Gastrocnemius medialis (tissue), 4 donors: ENCODE measurements around the gene PRDM16. TPM values are rescaled to one million over a fixed set of nuclear protein-coding genes. Genes with fewer than 3 reads are reported as not detected.

Experiments
- ATAC-seq, 2 donors: fragments of 150-250 bp; one replicate each; pipeline ENCODE4 v1.9.1; 2016
- DNase-seq, 2 donors: peaks; one replicate each; pipeline ENCODE4 v3.0.0-alpha.2; 2019
- H3K27ac ChIP-seq, 4 donors: fragments of 200-600 bp; sonication (generic); 1 replicate in 1 of 4; 2 replicates in 3 of 4; pipeline ENCODE4 v1.5.1; 2016 to 2018; ENCODE audit warnings: mild to moderate bottlenecking in 2 of 4, moderate library complexity in 1 of 4
- H3K27me3 ChIP-seq, 3 donors: fragments of 200-600 bp; sonication (generic) in 2 of 3; 1 replicate in 1 of 3; 2 replicates in 2 of 3; pipeline versions ENCODE4 v1.5.1 to v1.6.0; 2016 to 2019; ENCODE audit warnings: mild to moderate bottlenecking in 1 of 3, moderate library complexity in 1 of 3
- H3K36me3 ChIP-seq, 2 donors: fragments of 200-600 bp; sonication (generic) in 1 of 2; one replicate each; pipeline ENCODE4 v1.5.1; 2017 to 2018
- H3K4me1 ChIP-seq, 2 donors: fragments of 200-600 bp; sonication (generic) in 1 of 2; one replicate each; pipeline ENCODE4 v1.5.1; 2016 to 2017; ENCODE audit warnings: mild to moderate bottlenecking in 2 of 2
- H3K4me3 ChIP-seq, 4 donors: fragments of 200-600 bp; sonication (generic) in 3 of 4; 1 replicate in 1 of 4; 2 replicates in 3 of 4; pipeline ENCODE4 v1.5.1; 2016 to 2019; ENCODE audit warnings: mild to moderate bottlenecking in 2 of 4
- H3K9me3 ChIP-seq, 3 donors: fragments of 200-600 bp; sonication (generic) in 2 of 3; 1 replicate in 1 of 3; 2 replicates in 2 of 3; pipeline ENCODE4 v1.5.1; 2016 to 2019
- POLR2A ChIP-seq, 2 donors: fragments of 450-650 bp; IDR thresholded peaks; one replicate each; pipeline ENCODE4 v1.6.1; 2017; ENCODE audit warnings: antibody characterized with exemption in 2 of 2, mild to moderate bottlenecking in 2 of 2, moderate library complexity in 2 of 2
- in situ Hi-C, 4 donors: fragments of 200-750 bp; cut with MboI; loops; one replicate each; pipeline versions ENCODE4 v1.15.0 to v1.8.0; 2017; ENCODE audit warnings: low sequenced_read_pairs in 4 of 4
- intact Hi-C: fragments of 100-400 bp; cut with DNase I; formaldehyde crosslinking; loops from one replicate; pipeline ENCODE4 v1.15.1; 2023; ENCODE audit warnings: low total_unique reads
- total RNA-seq, 4 donors: library from RNA; depleted of rRNA; stranded (reverse); fragments of >200 nt; gene quantifications; one replicate each; pipeline versions ENCODE4 v1.1.0 to v1.2.3, GENCODE V29; 2016
- TF ChIP-seq, protein P1 (sequence below), 5 experiments: fragments of 450-650 bp in 3 of 5; fragments of 200-600 bp in 2 of 5; sonication (generic) in 2 of 5; IDR thresholded peaks in 4 of 5; conservative IDR thresholded peaks in 1 of 5; 1 replicate in 4 of 5; 2 replicates in 1 of 5; pipeline ENCODE4 v1.5.1; 2016 to 2019; ENCODE audit warnings: antibody characterized with exemption in 5 of 5, mild to moderate bottlenecking in 3 of 5, moderate library complexity in 3 of 5

The PRDM16 gene
- total RNA-seq, 4 donors from 2014 or later: 0.03 to 0.19 (median 0.17) TPM

DNA sequence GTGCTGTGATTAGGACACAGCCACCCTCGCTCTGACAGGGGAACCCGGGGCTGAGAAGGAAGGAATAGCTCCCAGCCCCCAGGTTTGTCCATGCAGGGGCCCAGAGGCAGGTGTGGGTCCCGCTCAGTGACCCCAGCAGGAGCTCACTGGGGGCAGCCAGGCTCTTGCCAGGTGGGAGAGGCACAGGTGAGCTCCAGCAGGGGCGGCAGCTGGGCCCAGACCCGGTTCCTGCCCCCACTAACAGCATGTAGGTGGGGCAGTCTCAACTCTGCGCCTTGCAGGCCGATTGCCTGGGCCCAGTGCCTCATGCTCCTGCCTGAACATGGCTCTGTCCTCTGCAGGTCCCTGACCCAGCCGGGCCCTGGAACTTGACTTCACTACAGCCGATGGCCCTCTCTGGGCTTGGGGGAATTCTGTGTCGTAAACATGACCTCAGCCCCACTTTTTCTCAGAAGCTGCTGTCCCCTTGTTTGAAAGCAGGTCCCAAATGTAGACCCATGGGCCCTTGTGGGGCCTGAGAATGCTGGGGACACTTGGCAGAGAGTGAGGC is 127.0 kb downstream of the PRDM16 start:
- Histone ChIP-seq H3K9me3 (no peaks in the 10 kb centered on the region), H3K4me3 (no peak overlapping the region), H3K27me3 (no peaks in the 10 kb centered on the region), H3K27ac (peak overlapping the region; percentile 2 to 60 (median 48)), H3K36me3 (no peaks in the 10 kb centered on the region), H3K4me1 (no peaks in the 10 kb centered on the region)
- in situ Hi-C loops (no loop called here), intact Hi-C loops (no loop called here)
- no peak for DNase-seq
- ATAC-seq: no peak
- TF ChIP-seq, protein P1, sequence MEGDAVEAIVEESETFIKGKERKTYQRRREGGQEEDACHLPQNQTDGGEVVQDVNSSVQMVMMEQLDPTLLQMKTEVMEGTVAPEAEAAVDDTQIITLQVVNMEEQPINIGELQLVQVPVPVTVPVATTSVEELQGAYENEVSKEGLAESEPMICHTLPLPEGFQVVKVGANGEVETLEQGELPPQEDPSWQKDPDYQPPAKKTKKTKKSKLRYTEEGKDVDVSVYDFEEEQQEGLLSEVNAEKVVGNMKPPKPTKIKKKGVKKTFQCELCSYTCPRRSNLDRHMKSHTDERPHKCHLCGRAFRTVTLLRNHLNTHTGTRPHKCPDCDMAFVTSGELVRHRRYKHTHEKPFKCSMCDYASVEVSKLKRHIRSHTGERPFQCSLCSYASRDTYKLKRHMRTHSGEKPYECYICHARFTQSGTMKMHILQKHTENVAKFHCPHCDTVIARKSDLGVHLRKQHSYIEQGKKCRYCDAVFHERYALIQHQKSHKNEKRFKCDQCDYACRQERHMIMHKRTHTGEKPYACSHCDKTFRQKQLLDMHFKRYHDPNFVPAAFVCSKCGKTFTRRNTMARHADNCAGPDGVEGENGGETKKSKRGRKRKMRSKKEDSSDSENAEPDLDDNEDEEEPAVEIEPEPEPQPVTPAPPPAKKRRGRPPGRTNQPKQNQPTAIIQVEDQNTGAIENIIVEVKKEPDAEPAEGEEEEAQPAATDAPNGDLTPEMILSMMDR (IDR thresholded peaks at IDR 0.05 in 4 of 5, conservative IDR thresholded peaks at IDR 0.05 in 1 of 5): no peak
- TF ChIP-seq POLR2A (IDR thresholded peaks at IDR 0.05): no peak

DNA sequence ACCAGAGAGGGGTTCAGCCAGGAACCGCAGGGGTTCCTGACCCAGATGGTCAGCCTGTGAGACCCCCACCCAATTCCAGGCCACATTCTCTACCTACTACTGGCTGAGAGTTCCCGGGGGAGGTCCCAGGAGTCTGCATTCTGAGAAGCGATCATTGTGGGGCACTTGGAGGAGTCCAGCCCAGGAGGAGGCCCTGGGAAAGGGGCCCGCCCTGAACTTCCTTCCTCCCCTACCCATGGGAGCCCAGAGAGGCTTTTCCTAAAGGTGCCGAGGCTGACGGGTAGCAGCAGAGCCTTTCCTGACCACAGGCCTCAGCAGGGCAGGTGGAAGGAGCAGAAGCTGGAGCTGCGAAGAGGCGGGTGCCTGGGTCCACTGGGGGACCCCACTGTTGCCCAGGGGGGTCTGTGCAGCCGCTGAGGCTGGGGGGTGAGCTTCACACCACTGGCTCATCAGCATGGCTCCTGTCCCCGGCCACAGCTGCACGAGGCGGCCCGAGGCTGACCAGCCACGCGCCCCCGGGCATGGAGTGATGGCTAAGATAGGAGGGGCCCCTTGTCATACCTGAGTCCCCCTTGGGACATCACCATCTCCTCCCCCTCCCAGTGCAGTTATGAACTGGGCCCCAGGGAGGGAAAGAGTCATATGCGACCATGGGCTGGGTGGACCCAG is 127.7 kb downstream of the PRDM16 start:
- in situ Hi-C loops (no loop called here), intact Hi-C loops (no loop called here)
- H3K36me3 ChIP-seq: no peaks in the 10 kb centered on the region
- ATAC-seq (no peak), DNase-seq (no peak)
- TF ChIP-seq POLR2A (IDR thresholded peaks at IDR 0.05): no peak
- TF ChIP-seq, protein P1 (IDR thresholded peaks at IDR 0.05 in 4 of 5, conservative IDR thresholded peaks at IDR 0.05 in 1 of 5): no peak
- no peaks in the 10 kb centered on the region for H3K4me1 ChIP-seq
- H3K9me3 ChIP-seq: no peaks in the 10 kb centered on the region
- no peaks in the 10 kb centered on the region for H3K27me3 ChIP-seq
- no peak overlapping the region for H3K4me3 ChIP-seq
- peak overlapping the region; percentile 2 to 60 (median 46) for H3K27ac ChIP-seq

DNA sequence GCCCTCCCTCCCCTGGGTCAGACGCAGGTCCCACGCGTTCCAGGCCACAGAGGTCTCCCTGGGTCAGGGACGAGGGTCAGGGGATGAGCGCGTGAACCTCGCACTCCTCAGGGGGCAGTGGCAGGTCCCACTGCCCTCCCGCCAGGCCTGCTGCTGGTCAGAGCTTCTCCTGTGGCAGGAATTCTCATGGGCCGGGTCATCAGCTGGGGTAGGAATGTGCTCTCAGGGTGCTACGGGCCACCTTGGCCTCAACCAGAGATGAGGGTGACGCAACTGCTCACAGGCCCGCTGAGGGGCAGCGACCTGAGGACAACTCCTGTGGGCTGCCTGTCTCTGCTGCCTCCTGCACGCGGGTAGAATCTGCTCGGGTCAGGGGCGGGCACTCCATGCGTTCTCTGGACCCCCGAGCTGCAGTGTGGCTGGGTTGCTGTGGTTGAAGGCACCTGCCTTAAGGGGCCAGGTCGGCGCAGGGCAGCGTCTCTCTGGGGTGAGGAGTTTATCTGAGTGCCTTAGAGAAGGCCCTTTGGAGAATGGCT is 128.8 kb downstream of the PRDM16 start:
- in situ Hi-C loops: no loop called here
- Histone ChIP-seq H3K4me1 (no peaks in the 10 kb centered on the region), H3K4me3 (no peak overlapping the region), H3K36me3 (no peaks in the 10 kb centered on the region), H3K27ac (no peak overlapping the region), H3K27me3 (no peaks in the 10 kb centered on the region), H3K9me3 (no peaks in the 10 kb centered on the region)
- ATAC-seq (no peak), DNase-seq (no peak)
- no peak for TF ChIP-seq POLR2A (IDR thresholded peaks at IDR 0.05)
- TF ChIP-seq, protein P1 (IDR thresholded peaks at IDR 0.05 in 4 of 5, conservative IDR thresholded peaks at IDR 0.05 in 1 of 5): no peak
- intact Hi-C loops: no loop called here

DNA sequence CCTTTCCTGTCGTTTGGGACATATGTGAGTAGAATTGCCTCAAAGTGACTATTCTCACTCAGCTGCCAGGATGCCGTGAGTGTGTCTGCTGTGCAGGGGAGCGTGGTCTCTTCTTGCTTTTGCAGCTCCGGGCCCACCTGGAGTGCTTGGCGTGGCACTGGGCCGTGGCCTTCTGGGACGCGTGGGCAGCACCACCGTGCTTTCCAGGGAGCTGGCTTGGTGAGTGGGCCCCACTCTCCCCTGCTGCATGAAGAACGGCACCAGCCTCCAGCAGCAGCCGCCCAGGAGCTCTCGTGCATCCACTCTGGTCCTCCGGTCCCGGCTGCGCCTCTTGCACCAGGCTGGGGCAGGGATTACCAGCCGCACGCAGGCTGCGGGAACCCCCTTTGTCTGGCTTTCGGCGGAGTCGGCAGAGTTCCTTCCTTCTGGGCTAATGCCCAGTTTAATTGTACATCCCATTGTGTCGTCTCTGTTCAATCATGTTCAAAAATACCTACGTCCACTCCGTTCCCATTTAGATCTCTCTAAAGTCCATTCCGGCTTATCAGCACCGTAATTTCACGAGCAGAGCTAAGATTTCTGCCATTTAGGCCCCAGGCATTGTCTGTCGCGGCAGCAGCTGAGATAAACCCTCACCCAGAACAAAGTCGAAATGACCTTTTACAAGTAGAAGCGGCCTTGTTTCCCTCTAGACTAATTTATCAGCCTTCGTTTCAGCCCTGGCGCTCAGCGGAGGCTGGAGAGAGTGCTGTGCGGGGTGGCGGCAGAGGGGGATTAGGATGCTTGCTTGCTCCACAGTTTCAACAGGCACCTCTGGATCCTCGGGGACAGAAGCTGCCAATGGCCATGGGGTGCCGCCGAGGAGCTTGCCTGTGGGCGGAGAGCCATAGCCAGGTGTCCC is 129.6 kb downstream of the PRDM16 start:
- H3K4me1 ChIP-seq: no peaks in the 10 kb centered on the region
- DNase-seq (no peak), ATAC-seq (no peak)
- no peak for TF ChIP-seq POLR2A (IDR thresholded peaks at IDR 0.05)
- TF ChIP-seq, protein P1 (IDR thresholded peaks at IDR 0.05 in 4 of 5, conservative IDR thresholded peaks at IDR 0.05 in 1 of 5): no peak
- no peaks in the 10 kb centered on the region for H3K27me3 ChIP-seq
- no peak overlapping the region for H3K27ac ChIP-seq
- no peaks in the 10 kb centered on the region for H3K36me3 ChIP-seq
- intact Hi-C loops (no loop called here), in situ Hi-C loops (no loop called here)
- H3K9me3 ChIP-seq: no peaks in the 10 kb centered on the region
- no peak overlapping the region for H3K4me3 ChIP-seq
